Measurements from ENCODE around the gene SFXN2.

Gene SFXN2

GRCh38 chr10:102743078-102743587 lies 28.7 kb downstream of the SFXN2 start:
- Histone ChIP-seq H3F3A (ENCODE audit: insufficient read depth, low read length) (no peaks in the 10 kb centered on the region), H3K79me2 (ENCODE audit: low read length) (peaks cover 40% of the 10 kb centered on the region), H2AFZ (ENCODE audit: low read length) (peak overlapping the region; percentile 41; the same call in 1 of the 2 replicates), H3K27me3 (replicated peaks; ENCODE audit: insufficient read depth, low read length) (no peaks in the 10 kb centered on the region), H3K4me3 (ENCODE audit: low read length) (peak overlapping the region; percentile 17; the same call in 1 of the 2 replicates), H3K4me1 (ENCODE audit: low read length) (peaks cover 8% of the 10 kb centered on the region; the same call in 1 of the 2 replicates), H3K9me2 (replicated peaks; ENCODE audit: insufficient read depth, low read length) (no peaks in the 10 kb centered on the region), H3K9me3 (replicated peaks; ENCODE audit: insufficient read depth, low read length) (no peaks in the 10 kb centered on the region), H3K9ac (ENCODE audit: low read length) (no peak overlapping the region), H3K4me2 (ENCODE audit: low read depth, low read length) (peak overlapping the region; percentile 52), H4K20me1 (ENCODE audit: insufficient read depth, low read length) (no peaks in the 10 kb centered on the region), H3K36me3 (replicated peaks; ENCODE audit: insufficient read depth, low read length) (no peaks in the 10 kb centered on the region), H3K27ac (ENCODE audit: low read length) (no peak overlapping the region)
- DNase-seq, result no peak
- TF ChIP-seq EZH2 (optimal IDR thresholded peaks at IDR 0.05; ENCODE audit: low read depth, low read length) (no peak), CTCF (IDR thresholded peaks at IDR 0.05; ENCODE audit: low read length) (no peak), EZH2phosphoT487 (IDR thresholded peaks at IDR 0.05; ENCODE audit: low read length) (no peak)

- Histone ChIP-seq H3K4me1 (ENCODE audit: low read length) (peaks cover 8% of the 10 kb centered on the region; the same call in 1 of the 2 replicates), H3K36me3 (replicated peaks; ENCODE audit: insufficient read depth, low read length) (no peaks in the 10 kb centered on the region), H4K20me1 (ENCODE audit: insufficient read depth, low read length) (no peaks in the 10 kb centered on the region), H3F3A (ENCODE audit: insufficient read depth, low read length) (no peaks in the 10 kb centered on the region), H2AFZ (ENCODE audit: low read length) (peak within 1 kb of the TSS; percentile 41; the same call in 1 of the 2 replicates), H3K27me3 (replicated peaks; ENCODE audit: insufficient read depth, low read length) (no peaks in the 10 kb centered on the region), H3K9me2 (replicated peaks; ENCODE audit: insufficient read depth, low read length) (no peaks in the 10 kb centered on the region), H3K27ac (ENCODE audit: low read length) (peak within 1 kb of the TSS; percentile 21; the same call in 1 of the 2 replicates), H3K79me2 (ENCODE audit: low read length) (peaks cover 47% of the 10 kb centered on the region), H3K9me3 (replicated peaks; ENCODE audit: insufficient read depth, low read length) (no peaks in the 10 kb centered on the region), H3K4me3 (ENCODE audit: low read length) (peak within 1 kb of the TSS; percentile 95), H3K4me2 (ENCODE audit: low read depth, low read length) (peak within 1 kb of the TSS; percentile 93), H3K9ac (ENCODE audit: low read length) (peak within 1 kb of the TSS; percentile 87)
- TF ChIP-seq CTCF (IDR thresholded peaks at IDR 0.05; ENCODE audit: low read length), result no peak
- TF ChIP-seq EZH2phosphoT487 (IDR thresholded peaks at IDR 0.05; ENCODE audit: low read length), result no peak
- no peak for TF ChIP-seq EZH2 (optimal IDR thresholded peaks at IDR 0.05; ENCODE audit: low read depth, low read length)
- peak; percentile 99 for DNase-seq
Measured at GRCh38 chr10:102743588-102744373, 29.3 kb downstream of the SFXN2 start, which contains the start of gene WBP1L. WBP1L (plus strand) TSS chr10:102743948; CDS start chr10:102744054, 106 bp downstream.

GRCh38 chr10:102744374-102745051 lies 30.1 kb downstream of the SFXN2 start:
- peak overlapping the region; percentile 95 for H3K4me3 ChIP-seq (ENCODE audit: low read length)
- DNase-seq, result peak; percentile 29
- no peaks in the 10 kb centered on the region for H4K20me1 ChIP-seq (ENCODE audit: insufficient read depth, low read length)
- H3F3A ChIP-seq (ENCODE audit: insufficient read depth, low read length), result no peaks in the 10 kb centered on the region
- H3K27me3 ChIP-seq (replicated peaks; ENCODE audit: insufficient read depth, low read length), result no peaks in the 10 kb centered on the region
- H3K27ac ChIP-seq (ENCODE audit: low read length), result peak overlapping the region; percentile 21; the same call in 1 of the 2 replicates
- H3K79me2 ChIP-seq (ENCODE audit: low read length), result peaks cover 51% of the 10 kb centered on the region
- H3K36me3 ChIP-seq (replicated peaks; ENCODE audit: insufficient read depth, low read length), result no peaks in the 10 kb centered on the region
- peak overlapping the region; percentile 87 for H3K9ac ChIP-seq (ENCODE audit: low read length)
- peaks cover 8% of the 10 kb centered on the region; the same call in 1 of the 2 replicates for H3K4me1 ChIP-seq (ENCODE audit: low read length)
- H2AFZ ChIP-seq (ENCODE audit: low read length), result 0 out of 2 replicates have a peak overlapping the region, but pooled peaks have one; percentile 30
- H3K9me3 ChIP-seq (replicated peaks; ENCODE audit: insufficient read depth, low read length), result no peaks in the 10 kb centered on the region
- TF ChIP-seq CTCF (IDR thresholded peaks at IDR 0.05; ENCODE audit: low read length), result no peak
- no peak for TF ChIP-seq EZH2 (optimal IDR thresholded peaks at IDR 0.05; ENCODE audit: low read depth, low read length)
- TF ChIP-seq EZH2phosphoT487 (IDR thresholded peaks at IDR 0.05; ENCODE audit: low read length), result no peak
- no peaks in the 10 kb centered on the region for H3K9me2 ChIP-seq (replicated peaks; ENCODE audit: insufficient read depth, low read length)
- H3K4me2 ChIP-seq (ENCODE audit: low read depth, low read length), result peak overlapping the region; percentile 93
